ENCODE results near the gene RHBDL2. TPM values are rescaled to one million over a fixed set of nuclear protein-coding genes. Genes with fewer than 3 reads are reported as not detected.
"Not testable (repeated sequence)": the region's sequence is repeated elsewhere in the genome, so short reads cannot be mapped to it uniquely, and the experiment has no call there.

RHBDL2 gene
- total RNA-seq, 1 donor from 2014 or later, result 0.32 TPM

DNA sequence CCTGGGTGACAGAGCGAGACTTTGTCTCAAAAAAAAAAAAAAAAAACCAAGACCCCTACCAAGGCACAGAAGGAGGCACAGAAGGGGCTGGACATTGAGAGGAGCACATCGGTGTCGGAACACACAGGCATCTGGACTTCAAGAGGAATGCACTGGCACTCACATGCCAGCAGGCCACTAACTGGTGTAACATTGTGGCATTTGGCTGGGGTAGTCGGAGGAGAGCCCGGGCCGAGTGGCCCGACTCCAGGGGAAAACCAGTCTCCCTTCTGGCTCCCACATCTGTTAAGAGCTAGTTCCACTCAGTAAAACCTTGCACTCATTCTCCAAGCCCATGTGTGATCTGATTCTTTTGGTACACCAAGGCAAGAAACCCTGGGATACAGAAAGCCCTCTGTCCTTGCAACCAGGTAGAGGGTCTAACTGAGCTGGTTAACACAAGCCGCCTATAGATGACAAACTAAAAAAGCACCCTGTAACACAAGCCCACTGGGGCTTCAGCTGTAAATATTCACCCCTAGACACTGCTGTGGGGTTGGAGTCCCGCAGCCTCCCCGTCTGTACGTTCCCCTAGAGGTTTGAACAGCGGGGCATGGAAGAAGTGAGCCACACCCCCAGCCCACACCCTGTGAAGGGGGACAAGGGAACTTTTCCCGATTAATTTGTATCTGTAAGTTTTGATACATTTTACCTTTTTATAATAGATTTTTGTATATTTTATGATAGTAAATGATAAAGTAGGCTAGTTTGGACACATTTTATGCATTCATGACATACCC, 32.2 kb upstream of the RHBDL2 start:
- H3K9me3 ChIP-seq, result peaks cover 10% of the 10 kb centered on the region
- no peak overlapping the region for H3K27ac ChIP-seq
- H3K36me3 ChIP-seq, result no peaks in the 10 kb centered on the region
- no peak overlapping the region for H3K4me3 ChIP-seq
- TF ChIP-seq, protein P1, sequence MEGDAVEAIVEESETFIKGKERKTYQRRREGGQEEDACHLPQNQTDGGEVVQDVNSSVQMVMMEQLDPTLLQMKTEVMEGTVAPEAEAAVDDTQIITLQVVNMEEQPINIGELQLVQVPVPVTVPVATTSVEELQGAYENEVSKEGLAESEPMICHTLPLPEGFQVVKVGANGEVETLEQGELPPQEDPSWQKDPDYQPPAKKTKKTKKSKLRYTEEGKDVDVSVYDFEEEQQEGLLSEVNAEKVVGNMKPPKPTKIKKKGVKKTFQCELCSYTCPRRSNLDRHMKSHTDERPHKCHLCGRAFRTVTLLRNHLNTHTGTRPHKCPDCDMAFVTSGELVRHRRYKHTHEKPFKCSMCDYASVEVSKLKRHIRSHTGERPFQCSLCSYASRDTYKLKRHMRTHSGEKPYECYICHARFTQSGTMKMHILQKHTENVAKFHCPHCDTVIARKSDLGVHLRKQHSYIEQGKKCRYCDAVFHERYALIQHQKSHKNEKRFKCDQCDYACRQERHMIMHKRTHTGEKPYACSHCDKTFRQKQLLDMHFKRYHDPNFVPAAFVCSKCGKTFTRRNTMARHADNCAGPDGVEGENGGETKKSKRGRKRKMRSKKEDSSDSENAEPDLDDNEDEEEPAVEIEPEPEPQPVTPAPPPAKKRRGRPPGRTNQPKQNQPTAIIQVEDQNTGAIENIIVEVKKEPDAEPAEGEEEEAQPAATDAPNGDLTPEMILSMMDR (IDR thresholded peaks at IDR 0.05), result no peak
- DNase-seq (no peak), ATAC-seq (peak in 1 of 2 donors; percentile 42)
- H3K27me3 ChIP-seq (ENCODE audit: low read depth), result no peaks in the 10 kb centered on the region
- H3K4me1 ChIP-seq, result no peaks in the 10 kb centered on the region
- intact Hi-C loops (cut with DNase I), result no loop called here

DNA sequence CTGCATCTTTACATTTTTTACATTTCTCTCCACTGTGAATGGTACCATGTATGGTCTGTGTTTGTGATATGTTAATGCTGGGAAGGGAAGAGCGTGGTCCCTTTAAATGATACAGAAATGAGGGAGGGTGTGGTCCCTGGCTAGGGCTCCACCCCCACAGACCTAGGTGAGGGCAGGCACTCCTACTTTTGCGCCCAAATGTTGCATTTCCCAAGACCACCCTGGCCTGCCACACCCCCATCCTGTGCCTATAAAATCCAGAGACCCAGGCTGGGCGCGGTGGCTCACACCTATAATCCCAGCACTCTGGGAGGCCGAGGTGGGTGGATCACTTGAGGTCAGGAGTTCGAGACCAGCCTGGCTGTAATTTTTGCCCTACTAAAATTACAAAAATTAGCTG, 31.5 kb upstream of the RHBDL2 start:
- H3K4me3 ChIP-seq; H3K9me3 ChIP-seq; intact Hi-C loops (cut with DNase I); ATAC-seq; H3K27me3 ChIP-seq (ENCODE audit: low read depth); DNase-seq; H3K4me1 ChIP-seq; H3K27ac ChIP-seq; H3K36me3 ChIP-seq: not testable (repeated sequence)

GRCh38 chr1:38964140-38964548, 22.5 kb upstream of the RHBDL2 start:
- intact Hi-C loops (cut with DNase I), result no loop called here
- no peak overlapping the region for H3K27ac ChIP-seq
- H3K9me3 ChIP-seq, result no peaks in the 10 kb centered on the region
- H3K27me3 ChIP-seq (ENCODE audit: low read depth), result no peaks in the 10 kb centered on the region
- H3K36me3 ChIP-seq, result no peaks in the 10 kb centered on the region
- DNase-seq (no peak), ATAC-seq (no peak)
- TF ChIP-seq, protein P1 (IDR thresholded peaks at IDR 0.05), result no peak
- no peak overlapping the region for H3K4me3 ChIP-seq
- H3K4me1 ChIP-seq, result no peaks in the 10 kb centered on the region

DNA sequence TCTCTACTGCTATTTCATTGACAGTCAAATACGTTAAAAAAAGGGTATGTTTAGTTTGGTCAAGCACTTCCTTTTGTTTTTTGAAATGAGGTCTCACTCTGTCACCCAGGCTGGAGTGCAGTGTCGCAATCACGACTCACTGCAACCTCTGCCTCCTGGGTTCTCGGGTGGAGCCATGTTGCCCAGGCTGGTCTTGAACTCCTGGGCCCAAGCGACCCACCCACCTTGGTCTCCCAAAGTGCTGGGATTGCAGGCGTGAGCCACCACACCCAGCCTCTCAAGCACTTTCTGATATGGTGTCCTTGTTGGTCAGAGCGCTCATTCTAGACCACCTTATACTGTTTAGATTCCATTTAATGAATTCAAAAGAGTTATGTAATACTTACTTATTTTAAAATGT, 20.9 kb upstream of the RHBDL2 start:
- no peaks in the 10 kb centered on the region for H3K9me3 ChIP-seq
- no peak for DNase-seq
- ATAC-seq, result no peak
- H3K36me3 ChIP-seq, result no peaks in the 10 kb centered on the region
- H3K27ac ChIP-seq, result no peak overlapping the region
- intact Hi-C loops (cut with DNase I), result no loop called here
- no peaks in the 10 kb centered on the region for H3K27me3 ChIP-seq (ENCODE audit: low read depth)
- TF ChIP-seq, protein P1 (IDR thresholded peaks at IDR 0.05), result no peak
- H3K4me1 ChIP-seq, result no peaks in the 10 kb centered on the region
- no peak overlapping the region for H3K4me3 ChIP-seq

GRCh38 chr1:38962113-38962512, 20.5 kb upstream of the RHBDL2 start:
- DNase-seq (no peak), ATAC-seq (no peak)
- H3K4me3 ChIP-seq, result no peak overlapping the region
- H3K4me1 ChIP-seq, result no peaks in the 10 kb centered on the region
- H3K9me3 ChIP-seq, result no peaks in the 10 kb centered on the region
- H3K27me3 ChIP-seq (ENCODE audit: low read depth), result no peaks in the 10 kb centered on the region
- no peak overlapping the region for H3K27ac ChIP-seq
- TF ChIP-seq, protein P1 (IDR thresholded peaks at IDR 0.05), result no peak
- intact Hi-C loops (cut with DNase I), result no loop called here
- H3K36me3 ChIP-seq, result no peaks in the 10 kb centered on the region

DNA sequence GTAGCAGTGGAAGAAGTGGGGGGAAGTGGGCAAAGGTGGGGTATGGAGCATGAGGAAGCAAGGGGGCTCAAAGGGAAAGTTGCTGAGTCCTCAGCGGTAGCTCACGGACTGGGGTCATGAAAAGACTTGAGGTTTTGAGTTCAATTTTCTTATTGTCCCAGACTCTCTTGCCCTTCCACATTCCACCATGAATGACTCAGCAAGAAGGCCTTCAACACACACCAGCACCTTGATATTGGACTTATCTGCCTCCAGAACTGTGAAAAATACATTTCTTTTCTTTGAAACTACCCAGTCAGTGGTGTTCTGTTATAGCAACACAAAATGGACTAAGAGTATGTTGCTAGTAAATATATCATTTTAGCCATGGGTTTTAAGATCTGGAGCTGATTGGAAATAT, 17.3 kb upstream of the RHBDL2 start:
- DNase-seq (no peak), ATAC-seq (no peak)
- Histone ChIP-seq H3K36me3 (no peaks in the 10 kb centered on the region), H3K27ac (no peak overlapping the region), H3K27me3 (ENCODE audit: low read depth) (no peaks in the 10 kb centered on the region), H3K9me3 (no peaks in the 10 kb centered on the region), H3K4me1 (no peaks in the 10 kb centered on the region), H3K4me3 (no peak overlapping the region)
- TF ChIP-seq, protein P1 (IDR thresholded peaks at IDR 0.05), result no peak
- intact Hi-C loops (cut with DNase I), result no loop called here
